ENCODE results near the gene CORO2B. TPM values are rescaled to one million over a fixed set of nuclear protein-coding genes. Genes with fewer than 3 reads are reported as not detected.

The CORO2B gene
- total and polyA plus RNA-seq, 11 donors, result 3.0 to 9.1 (median 5.0) TPM

DNA sequence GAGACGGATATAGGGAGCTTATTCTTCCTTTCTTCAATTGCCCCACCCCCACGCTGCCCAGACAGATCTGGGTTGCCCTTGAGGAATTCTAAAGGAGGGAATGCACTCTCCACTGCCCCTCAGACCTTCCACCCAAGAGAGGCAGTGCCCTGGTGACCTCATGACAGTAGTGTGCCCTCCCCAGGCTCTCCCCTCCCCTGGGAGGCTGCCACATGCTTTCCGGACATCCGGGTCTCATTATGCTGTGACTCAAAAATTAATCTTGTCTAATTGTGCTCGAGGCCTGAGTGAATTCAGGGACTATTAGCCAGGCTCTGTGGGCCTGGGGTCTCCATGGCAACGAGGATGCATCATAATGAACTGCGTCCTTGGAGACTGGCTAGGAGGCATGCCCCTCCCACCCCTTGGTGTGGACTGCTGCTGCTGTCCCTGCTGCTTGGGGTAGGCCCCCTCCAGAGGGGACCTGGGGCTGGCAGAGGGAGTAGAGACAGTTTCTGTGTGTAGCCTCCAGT, 20.8 kb downstream of the CORO2B start:
- Histone ChIP-seq H3K27me3 (no peaks in the 10 kb centered on the region), H3K4me3 (no peak overlapping the region), H3K9me3 (no peaks in the 10 kb centered on the region), H3K27ac (peak overlapping the region in 3 of 12 donors; percentile 19 to 58 (median 28)), H3K36me3 (no peaks in the 10 kb centered on the region), H3K4me1 (peaks cover 0 to 76% (median 55%) of the 10 kb centered on the region in 12 donors)
- ATAC-seq (peak in 1 of 4 donors; percentile 38), DNase-seq (peak in 2 of 5 donors; percentile 23 to 59)
- intact Hi-C loops (cut with DNase I), result loop anchor here in 1 of 10 donors (5.0 kb wide), 1 partner anchor 43 kb away; no protein-coding TSS in a partner anchor
- WGBS, 4 donors, result 58 to 75% (median 60%) methylated on average over 6 to 7 of the region's 7 CpGs
- TF ChIP-seq POLR2A (IDR thresholded peaks at IDR 0.05), result no peak
- TF ChIP-seq, protein P1, sequence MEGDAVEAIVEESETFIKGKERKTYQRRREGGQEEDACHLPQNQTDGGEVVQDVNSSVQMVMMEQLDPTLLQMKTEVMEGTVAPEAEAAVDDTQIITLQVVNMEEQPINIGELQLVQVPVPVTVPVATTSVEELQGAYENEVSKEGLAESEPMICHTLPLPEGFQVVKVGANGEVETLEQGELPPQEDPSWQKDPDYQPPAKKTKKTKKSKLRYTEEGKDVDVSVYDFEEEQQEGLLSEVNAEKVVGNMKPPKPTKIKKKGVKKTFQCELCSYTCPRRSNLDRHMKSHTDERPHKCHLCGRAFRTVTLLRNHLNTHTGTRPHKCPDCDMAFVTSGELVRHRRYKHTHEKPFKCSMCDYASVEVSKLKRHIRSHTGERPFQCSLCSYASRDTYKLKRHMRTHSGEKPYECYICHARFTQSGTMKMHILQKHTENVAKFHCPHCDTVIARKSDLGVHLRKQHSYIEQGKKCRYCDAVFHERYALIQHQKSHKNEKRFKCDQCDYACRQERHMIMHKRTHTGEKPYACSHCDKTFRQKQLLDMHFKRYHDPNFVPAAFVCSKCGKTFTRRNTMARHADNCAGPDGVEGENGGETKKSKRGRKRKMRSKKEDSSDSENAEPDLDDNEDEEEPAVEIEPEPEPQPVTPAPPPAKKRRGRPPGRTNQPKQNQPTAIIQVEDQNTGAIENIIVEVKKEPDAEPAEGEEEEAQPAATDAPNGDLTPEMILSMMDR (IDR thresholded peaks at IDR 0.05), result no peak

DNA sequence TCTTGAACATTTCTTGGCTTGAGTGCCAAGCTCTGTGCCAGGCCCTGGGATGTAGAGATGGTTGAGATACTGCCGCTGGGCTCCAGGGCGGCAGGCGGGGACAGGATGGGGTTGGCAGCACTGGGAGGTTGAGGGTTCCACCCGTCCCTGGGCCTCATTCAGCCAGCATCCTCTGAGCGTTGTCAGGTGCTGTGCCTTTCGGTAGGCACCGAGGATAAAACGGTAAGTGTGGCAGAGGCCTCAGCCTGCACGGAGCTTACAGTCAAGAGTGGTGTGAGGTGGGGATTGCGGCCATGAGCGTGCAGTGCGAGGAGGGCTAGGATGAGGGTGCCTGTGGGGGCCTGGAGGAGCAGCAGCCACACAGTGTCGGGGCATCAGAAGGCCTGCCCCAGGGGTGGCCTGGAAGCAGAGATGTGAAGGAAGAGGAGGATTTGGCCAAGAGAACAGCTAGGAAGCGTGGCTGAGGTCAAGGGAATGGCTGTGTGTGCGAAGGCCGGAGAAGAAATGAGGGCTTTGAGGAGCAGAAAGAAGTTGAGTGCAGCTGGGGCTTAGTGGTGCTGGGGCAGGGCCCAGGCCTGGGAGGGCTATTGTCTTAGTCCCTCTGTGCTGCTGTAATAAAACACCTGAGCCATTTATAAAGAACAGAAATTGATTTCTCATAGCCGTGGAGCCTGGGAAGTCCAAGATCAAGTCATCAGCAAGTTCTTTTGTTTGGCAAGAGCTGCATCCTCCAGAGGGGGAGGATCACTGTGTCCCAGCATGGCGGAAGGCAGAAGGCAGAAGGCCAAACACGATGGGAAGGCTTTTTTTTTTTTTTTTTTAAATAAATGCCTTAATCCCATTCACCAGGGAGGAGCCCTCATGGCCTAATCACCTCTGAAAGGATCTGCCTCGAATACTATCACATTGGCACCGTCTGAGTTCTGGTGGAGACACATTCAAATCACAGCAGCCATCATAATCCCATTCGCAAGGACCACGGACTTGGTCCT, 22.7 kb downstream of the CORO2B start:
- 71 to 79% (median 75%) methylated on average over 23 of the region's 23 CpGs for WGBS, 4 donors
- TF ChIP-seq POLR2A (IDR thresholded peaks at IDR 0.05), result no peak
- TF ChIP-seq, protein P1 (IDR thresholded peaks at IDR 0.05), result no peak
- no peak overlapping the region for H3K4me3 ChIP-seq
- peaks cover 0 to 83% (median 54%) of the 10 kb centered on the region in 12 donors for H3K4me1 ChIP-seq
- H3K36me3 ChIP-seq, result no peaks in the 10 kb centered on the region
- intact Hi-C loops (cut with DNase I), result no loop called here
- ATAC-seq (peak; percentile 35 to 87 (median 50)), DNase-seq (peak in 3 of 5 donors; percentile 53 to 62 (median 55))
- H3K27ac ChIP-seq, result peak overlapping the region; percentile 49 to 79 (median 64)
- no peaks in the 10 kb centered on the region for H3K27me3 ChIP-seq
- H3K9me3 ChIP-seq, result peaks cover 0 to under 1% (median 0%) of the 10 kb centered on the region in 12 donors

DNA sequence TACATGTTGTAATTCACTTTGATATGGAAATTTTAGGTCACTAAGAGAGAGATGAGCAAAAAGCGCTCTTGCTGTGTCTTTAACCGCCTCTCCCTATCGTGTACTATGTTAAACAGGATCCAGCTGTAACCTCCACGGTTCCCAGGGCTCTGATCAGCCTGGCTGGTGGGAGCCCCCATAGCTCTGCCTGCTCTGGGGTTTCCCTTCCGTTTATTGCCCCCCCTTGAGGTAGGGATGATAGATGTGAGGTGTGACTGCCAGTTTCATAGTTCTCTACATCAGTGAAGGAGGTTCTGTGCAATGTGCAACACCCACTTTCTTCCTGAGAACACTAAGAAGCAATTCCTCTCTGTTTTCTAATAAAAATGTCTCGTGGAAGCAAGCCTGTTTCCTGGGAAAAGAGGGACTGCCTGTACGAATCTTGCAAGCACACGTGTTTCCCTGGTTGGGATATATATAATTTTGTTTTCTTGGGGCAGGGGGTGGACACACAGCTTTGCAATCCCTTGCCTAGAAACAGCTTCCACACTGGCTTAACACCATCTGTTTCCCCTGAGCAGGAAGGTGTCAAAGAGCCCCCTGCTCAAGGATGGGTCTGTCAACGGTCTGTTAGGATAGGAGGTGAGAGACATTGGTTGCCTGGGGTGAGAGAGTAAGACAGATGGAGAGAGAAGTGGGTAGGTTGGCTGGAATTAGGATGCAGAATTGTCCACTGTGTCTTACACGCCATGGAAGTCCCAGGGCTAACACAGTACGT, 23.8 kb downstream of the CORO2B start:
- no peaks in the 10 kb centered on the region for H3K36me3 ChIP-seq
- H3K4me1 ChIP-seq, result peaks cover 0 to 79% (median 52%) of the 10 kb centered on the region in 12 donors
- WGBS, 4 donors, result 72 to 78% (median 76%) methylated on average over 11 of the region's 11 CpGs
- H3K9me3 ChIP-seq, result peaks cover 0 to 8% (median 0%) of the 10 kb centered on the region in 12 donors
- H3K27ac ChIP-seq, result peak overlapping the region in 1 of 12 donors; percentile 33
- intact Hi-C loops (cut with DNase I), result no loop called here
- no peak for TF ChIP-seq POLR2A (IDR thresholded peaks at IDR 0.05)
- TF ChIP-seq, protein P1 (IDR thresholded peaks at IDR 0.05), result no peak
- H3K4me3 ChIP-seq, result no peak overlapping the region
- DNase-seq, result peak in 1 of 5 donors; percentile 5
- no peak for ATAC-seq
- H3K27me3 ChIP-seq, result no peaks in the 10 kb centered on the region
